Gastroesophageal sphincter (tissue), 3 donors: ENCODE measurements around the gene SEC14L5.

Experiments
- EP300 ChIP-seq: sonication (generic); formaldehyde crosslinking; IDR thresholded peaks from one replicate; pipeline ENCODE4 v1.6.1; 2017; ENCODE audit warnings: antibody characterized with exemption, mild to moderate bottlenecking
- TF ChIP-seq, protein P1 (sequence below), 4 experiments: fragments of 200-600 bp in 2 of 4; fragments of 450-650 bp in 2 of 4; sonication (generic) in 1 of 4; IDR thresholded peaks; one replicate each; pipeline ENCODE4 v1.5.1; 2017 to 2019; ENCODE audit warnings: antibody characterized with exemption in 4 of 4, mild to moderate bottlenecking in 2 of 4, moderate library complexity in 2 of 4

DNA sequence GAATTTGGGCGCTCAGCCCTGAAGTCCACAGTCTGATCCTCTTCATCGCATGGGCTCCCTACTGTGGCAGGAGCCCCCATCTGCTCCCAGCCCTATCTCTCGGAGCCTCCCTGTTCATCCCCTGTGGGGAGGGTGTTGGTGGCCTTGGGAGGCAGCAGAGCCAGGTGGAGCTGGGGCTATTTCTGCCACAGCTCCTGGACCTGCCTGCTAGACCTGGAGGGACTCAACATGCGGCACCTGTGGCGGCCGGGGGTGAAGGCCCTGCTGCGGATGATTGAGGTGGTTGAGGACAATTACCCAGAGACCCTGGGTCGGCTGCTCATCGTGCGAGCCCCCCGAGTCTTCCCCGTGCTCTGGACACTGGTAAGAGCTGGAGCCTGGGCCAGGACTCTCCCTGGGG lies 45.1 kb downstream of the SEC14L5 start:
- TF ChIP-seq, protein P1, sequence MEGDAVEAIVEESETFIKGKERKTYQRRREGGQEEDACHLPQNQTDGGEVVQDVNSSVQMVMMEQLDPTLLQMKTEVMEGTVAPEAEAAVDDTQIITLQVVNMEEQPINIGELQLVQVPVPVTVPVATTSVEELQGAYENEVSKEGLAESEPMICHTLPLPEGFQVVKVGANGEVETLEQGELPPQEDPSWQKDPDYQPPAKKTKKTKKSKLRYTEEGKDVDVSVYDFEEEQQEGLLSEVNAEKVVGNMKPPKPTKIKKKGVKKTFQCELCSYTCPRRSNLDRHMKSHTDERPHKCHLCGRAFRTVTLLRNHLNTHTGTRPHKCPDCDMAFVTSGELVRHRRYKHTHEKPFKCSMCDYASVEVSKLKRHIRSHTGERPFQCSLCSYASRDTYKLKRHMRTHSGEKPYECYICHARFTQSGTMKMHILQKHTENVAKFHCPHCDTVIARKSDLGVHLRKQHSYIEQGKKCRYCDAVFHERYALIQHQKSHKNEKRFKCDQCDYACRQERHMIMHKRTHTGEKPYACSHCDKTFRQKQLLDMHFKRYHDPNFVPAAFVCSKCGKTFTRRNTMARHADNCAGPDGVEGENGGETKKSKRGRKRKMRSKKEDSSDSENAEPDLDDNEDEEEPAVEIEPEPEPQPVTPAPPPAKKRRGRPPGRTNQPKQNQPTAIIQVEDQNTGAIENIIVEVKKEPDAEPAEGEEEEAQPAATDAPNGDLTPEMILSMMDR (IDR thresholded peaks at IDR 0.05): no peak
- TF ChIP-seq EP300: no peak
